ENCODE results near the gene ZNF747. TPM values are rescaled to one million over a fixed set of nuclear protein-coding genes. Genes with fewer than 3 reads are reported as not detected.

Gene ZNF747
- total and polyA plus RNA-seq, 10 of the 15 experiments (the other 5 are each of a cell fraction or from before 2014, with no cell fraction given) = 1.0 to 13.0 (median 7.2) TPM

- Histone ChIP-seq H3K4me3 (no peak overlapping the region), H3K4me2 (ENCODE audit: control insufficient read depth, insufficient read depth) (no peak overlapping the region), H3K27ac (ENCODE audit: control insufficient read depth, insufficient read depth) (no peak overlapping the region), H4K20me1 (ENCODE audit: control insufficient read depth, insufficient read depth) (no peaks in the 10 kb centered on the region), H3K9me3 (replicated peaks; ENCODE audit: control insufficient read depth, insufficient read depth, low read length) (no peaks in the 10 kb centered on the region), H3K27me3 (replicated peaks in 1 of 2; ENCODE audit: control insufficient read depth in 2 of 2, insufficient read depth in 2 of 2, low read length in 1 of 2) (no peaks in the 10 kb centered on the region), H2AFZ (ENCODE audit: control insufficient read depth, low read depth, low read length) (no peak overlapping the region), H3K79me2 (ENCODE audit: control insufficient read depth, insufficient read depth, low read length) (no peaks in the 10 kb centered on the region), H3K36me3 (ENCODE audit: control insufficient read depth in 2 of 2, insufficient read depth in 2 of 2, low read length in 1 of 2) (no peaks in the 10 kb centered on the region), H3K4me1 (ENCODE audit: control insufficient read depth, insufficient read depth, low read length) (no peaks in the 10 kb centered on the region), H3K9ac (ENCODE audit: control insufficient read depth, insufficient read depth, low read length) (no peak overlapping the region)
- intact Hi-C loops (cut with micrococcal nuclease; ENCODE audit: unreplicated experiment) (no loop called here), in situ Hi-C loops (cut with MboI) (no loop called here)
- DNase-seq (ENCODE audit: low read depth, low spot score) (no peak), FAIRE-seq (no peak), ATAC-seq (no peak)
- POLR2A ChIA-PET = interaction anchor here (1.3 kb wide), 1 partner anchor 10 kb away, joined by 4 read pairs; no protein-coding TSS in a partner anchor
- RAD21 ChIA-PET (ENCODE audit: unreplicated experiment) = no interaction called here
- 55% methylated on average over 8 of the region's 8 CpGs for WGBS (ENCODE audit: insufficient coverage, insufficient replicate concordance, low lambda C conversion rate, missing lambda C conversion rate)
- SMC1A ChIA-PET (ENCODE audit: uncharacterized antibody, unreplicated experiment) = interaction anchor here (0.7 to 0.8 kb wide), 2 partner anchors 11 kb away, joined by 3 read pairs; no protein-coding TSS in a partner anchor
- no peak for TF ChIP-seq TARDBP (IDR thresholded peaks at IDR 0.05; ENCODE audit: borderline replicate concordance)
- TF ChIP-seq, protein P1, sequence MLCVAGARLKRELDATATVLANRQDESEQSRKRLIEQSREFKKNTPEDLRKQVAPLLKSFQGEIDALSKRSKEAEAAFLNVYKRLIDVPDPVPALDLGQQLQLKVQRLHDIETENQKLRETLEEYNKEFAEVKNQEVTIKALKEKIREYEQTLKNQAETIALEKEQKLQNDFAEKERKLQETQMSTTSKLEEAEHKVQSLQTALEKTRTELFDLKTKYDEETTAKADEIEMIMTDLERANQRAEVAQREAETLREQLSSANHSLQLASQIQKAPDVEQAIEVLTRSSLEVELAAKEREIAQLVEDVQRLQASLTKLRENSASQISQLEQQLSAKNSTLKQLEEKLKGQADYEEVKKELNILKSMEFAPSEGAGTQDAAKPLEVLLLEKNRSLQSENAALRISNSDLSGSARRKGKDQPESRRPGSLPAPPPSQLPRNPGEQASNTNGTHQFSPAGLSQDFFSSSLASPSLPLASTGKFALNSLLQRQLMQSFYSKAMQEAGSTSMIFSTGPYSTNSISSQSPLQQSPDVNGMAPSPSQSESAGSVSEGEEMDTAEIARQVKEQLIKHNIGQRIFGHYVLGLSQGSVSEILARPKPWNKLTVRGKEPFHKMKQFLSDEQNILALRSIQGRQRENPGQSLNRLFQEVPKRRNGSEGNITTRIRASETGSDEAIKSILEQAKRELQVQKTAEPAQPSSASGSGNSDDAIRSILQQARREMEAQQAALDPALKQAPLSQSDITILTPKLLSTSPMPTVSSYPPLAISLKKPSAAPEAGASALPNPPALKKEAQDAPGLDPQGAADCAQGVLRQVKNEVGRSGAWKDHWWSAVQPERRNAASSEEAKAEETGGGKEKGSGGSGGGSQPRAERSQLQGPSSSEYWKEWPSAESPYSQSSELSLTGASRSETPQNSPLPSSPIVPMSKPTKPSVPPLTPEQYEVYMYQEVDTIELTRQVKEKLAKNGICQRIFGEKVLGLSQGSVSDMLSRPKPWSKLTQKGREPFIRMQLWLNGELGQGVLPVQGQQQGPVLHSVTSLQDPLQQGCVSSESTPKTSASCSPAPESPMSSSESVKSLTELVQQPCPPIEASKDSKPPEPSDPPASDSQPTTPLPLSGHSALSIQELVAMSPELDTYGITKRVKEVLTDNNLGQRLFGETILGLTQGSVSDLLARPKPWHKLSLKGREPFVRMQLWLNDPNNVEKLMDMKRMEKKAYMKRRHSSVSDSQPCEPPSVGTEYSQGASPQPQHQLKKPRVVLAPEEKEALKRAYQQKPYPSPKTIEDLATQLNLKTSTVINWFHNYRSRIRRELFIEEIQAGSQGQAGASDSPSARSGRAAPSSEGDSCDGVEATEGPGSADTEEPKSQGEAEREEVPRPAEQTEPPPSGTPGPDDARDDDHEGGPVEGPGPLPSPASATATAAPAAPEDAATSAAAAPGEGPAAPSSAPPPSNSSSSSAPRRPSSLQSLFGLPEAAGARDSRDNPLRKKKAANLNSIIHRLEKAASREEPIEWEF (IDR thresholded peaks at IDR 0.05; ENCODE audit: insufficient replicate concordance, low read depth, low read length) = no peak
- TF ChIP-seq FOXM1 (IDR thresholded peaks at IDR 0.05; ENCODE audit: low read depth, low read length) = no peak
- no peak for TF ChIP-seq ATF7 (IDR thresholded peaks at IDR 0.05; ENCODE audit: low read depth)
- no peak for TF ChIP-seq RAD51 (IDR thresholded peaks at IDR 0.05)
- TF ChIP-seq CBFB (IDR thresholded peaks at IDR 0.05; ENCODE audit: low read depth) = no peak
- no peak for TF ChIP-seq TCF7 (IDR thresholded peaks at IDR 0.05; ENCODE audit: borderline replicate concordance)
- TF ChIP-seq MEF2B (IDR thresholded peaks at IDR 0.05; ENCODE audit: partially characterized antibody, poor library complexity, severe bottlenecking) = no peak
- no peak for TF ChIP-seq SRF (IDR thresholded peaks at IDR 0.05; ENCODE audit: low read depth in 2 of 2, low read length in 2 of 2)
- BruUV-seq (replicated peaks) = no TSS peak
- CTCF ChIA-PET = no interaction called here
These were observed 11.5 kb upstream of the ZNF747 start for GRCh38 chr16:30546115-30546514.
